Upper lobe of right lung (tissue), 1 donor: ENCODE results near the gene GABPB2. TPM values are rescaled to one million over a fixed set of nuclear protein-coding genes. Genes with fewer than 3 reads are reported as not detected.
"Not testable (repeated sequence)": the region's sequence is repeated elsewhere in the genome, so short reads cannot be mapped to it uniquely, and the experiment has no call there.

Experiments
- ATAC-seq: fragments of 200-7000 bp; cut with Tn5 transposase; one replicate; pipeline ENCODE4 v1.9.1; 2020; ENCODE audit warnings: mild to moderate bottlenecking, moderate library complexity
- DNase-seq: peaks from one replicate; pipeline ENCODE4 v3.0.0-alpha.2; 2020
- H3K27ac ChIP-seq: fragments of 200-600 bp; one replicate; pipeline ENCODE4 v1.8.0; 2022
- H3K27me3 ChIP-seq: fragments of 200-600 bp; one replicate; pipeline ENCODE4 v1.8.0; 2022; ENCODE audit warnings: mild to moderate bottlenecking
- H3K36me3 ChIP-seq: fragments of 200-600 bp; one replicate; pipeline ENCODE4 v1.8.0; 2022
- H3K4me1 ChIP-seq: fragments of 200-600 bp; one replicate; pipeline ENCODE4 v1.8.0; 2022
- H3K4me3 ChIP-seq: fragments of 200-600 bp; one replicate; pipeline ENCODE4 v1.8.0; 2022; ENCODE audit warnings: mild to moderate bottlenecking
- H3K9me3 ChIP-seq: fragments of 200-600 bp; one replicate; pipeline ENCODE4 v1.8.0; 2022
- intact Hi-C: fragments of 100-400 bp; cut with DNase I; formaldehyde crosslinking; loops from one replicate; pipeline ENCODE4 v1.11.0; 2022
- total RNA-seq: library from RNA; stranded (reverse); fragmentation: NEBNext Ultra II Directional; extraction: Animal tissue kit (Norgen Biotek cat#: 25700); gene quantifications from one replicate; pipeline ENCODE4 v1.2.1, GENCODE V29; 2021
- TF ChIP-seq, protein P1 (sequence below): fragments of 200-600 bp; IDR thresholded peaks from one replicate; pipeline ENCODE4 v1.8.0; 2022; ENCODE audit warnings: antibody characterized with exemption
- donor health status: DM: no; HTN: yes; CAD: no; lungs with severe emphysema.

GABPB2 gene
- total RNA-seq, 1 donor from 2014 or later: 15.2 TPM

DNA sequence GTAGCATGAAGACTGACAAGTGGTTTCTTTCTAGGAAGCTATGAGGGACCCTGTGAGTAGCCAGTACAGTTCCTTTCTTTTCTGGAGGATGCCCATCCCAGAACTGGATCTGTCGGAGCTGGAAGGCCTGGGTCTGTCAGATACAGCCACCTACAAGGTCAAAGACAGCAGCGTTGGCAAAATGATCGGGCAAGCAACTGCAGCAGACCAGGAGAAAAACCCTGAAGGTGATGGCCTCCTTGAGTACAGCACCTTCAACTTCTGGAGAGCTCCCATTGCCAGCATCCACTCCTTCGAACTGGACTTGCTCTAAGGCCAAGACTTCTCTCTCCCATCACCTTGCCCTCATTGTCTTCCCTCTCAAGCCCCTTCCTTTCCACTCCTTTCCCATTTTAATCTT is 3.4 kb upstream of the GABPB2 start:
- peaks cover 16% of the 10 kb centered on the region for H3K4me1 ChIP-seq
- TF ChIP-seq, protein P1, sequence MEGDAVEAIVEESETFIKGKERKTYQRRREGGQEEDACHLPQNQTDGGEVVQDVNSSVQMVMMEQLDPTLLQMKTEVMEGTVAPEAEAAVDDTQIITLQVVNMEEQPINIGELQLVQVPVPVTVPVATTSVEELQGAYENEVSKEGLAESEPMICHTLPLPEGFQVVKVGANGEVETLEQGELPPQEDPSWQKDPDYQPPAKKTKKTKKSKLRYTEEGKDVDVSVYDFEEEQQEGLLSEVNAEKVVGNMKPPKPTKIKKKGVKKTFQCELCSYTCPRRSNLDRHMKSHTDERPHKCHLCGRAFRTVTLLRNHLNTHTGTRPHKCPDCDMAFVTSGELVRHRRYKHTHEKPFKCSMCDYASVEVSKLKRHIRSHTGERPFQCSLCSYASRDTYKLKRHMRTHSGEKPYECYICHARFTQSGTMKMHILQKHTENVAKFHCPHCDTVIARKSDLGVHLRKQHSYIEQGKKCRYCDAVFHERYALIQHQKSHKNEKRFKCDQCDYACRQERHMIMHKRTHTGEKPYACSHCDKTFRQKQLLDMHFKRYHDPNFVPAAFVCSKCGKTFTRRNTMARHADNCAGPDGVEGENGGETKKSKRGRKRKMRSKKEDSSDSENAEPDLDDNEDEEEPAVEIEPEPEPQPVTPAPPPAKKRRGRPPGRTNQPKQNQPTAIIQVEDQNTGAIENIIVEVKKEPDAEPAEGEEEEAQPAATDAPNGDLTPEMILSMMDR: no peak
- no peak overlapping the region for H3K27ac ChIP-seq
- H3K4me3 ChIP-seq: no peak overlapping the region
- H3K36me3 ChIP-seq: no peaks in the 10 kb centered on the region
- DNase-seq (no peak), ATAC-seq (no peak)
- H3K27me3 ChIP-seq: no peaks in the 10 kb centered on the region
- intact Hi-C loops: loop anchor here (10.0 kb wide), 1 partner anchor 52 kb away; no protein-coding TSS in a partner anchor
- H3K9me3 ChIP-seq: no peaks in the 10 kb centered on the region

DNA sequence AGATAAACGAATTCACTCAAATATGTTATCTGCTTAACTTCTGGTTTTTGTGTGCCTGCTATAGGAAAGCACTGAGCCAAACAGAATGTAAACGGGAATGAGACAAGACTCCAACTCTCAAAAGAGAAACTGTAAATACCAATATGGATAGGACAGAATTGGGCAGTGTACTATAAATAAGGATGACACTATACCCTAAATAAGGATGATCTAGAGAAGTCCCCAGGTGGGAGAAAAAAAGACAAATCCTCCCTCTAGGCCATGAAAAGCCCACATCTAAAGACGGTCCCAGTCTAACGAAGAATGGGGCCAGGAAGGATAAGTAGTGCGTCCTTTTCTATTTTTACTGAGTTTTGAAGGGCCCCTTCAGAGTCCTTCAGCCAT is 1.5 kb upstream of the GABPB2 start:
- ATAC-seq (no peak), DNase-seq (no peak)
- Histone ChIP-seq H3K4me1 (peaks cover 16% of the 10 kb centered on the region), H3K27ac (peak overlapping the region; percentile 100), H3K9me3 (no peaks in the 10 kb centered on the region), H3K36me3 (no peaks in the 10 kb centered on the region), H3K4me3 (no peak overlapping the region), H3K27me3 (no peaks in the 10 kb centered on the region)
- TF ChIP-seq, protein P1: no peak
- intact Hi-C loops: loop anchor here (10.0 kb wide), 1 partner anchor 54 kb away; no protein-coding TSS in a partner anchor

DNA sequence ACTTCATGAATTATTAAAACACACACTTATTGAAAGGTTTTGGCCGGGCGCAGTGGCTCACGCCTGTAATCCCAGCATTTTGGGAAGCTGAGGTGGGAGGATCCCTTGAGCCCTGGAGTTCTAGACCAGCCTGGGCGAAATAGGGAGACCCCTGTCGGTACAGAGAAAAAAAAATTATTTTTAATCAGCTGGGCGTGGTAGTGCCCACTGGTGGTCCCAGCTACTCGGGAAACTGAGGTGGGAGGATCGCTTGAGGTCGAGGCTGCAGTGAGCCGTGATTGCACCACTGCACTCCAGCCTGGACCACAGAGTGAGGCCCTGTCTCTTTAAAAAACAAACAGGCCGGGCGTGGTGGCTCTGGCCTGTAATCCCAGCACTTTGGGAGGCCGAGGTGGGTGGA is 1.7 kb downstream of the GABPB2 start:
- H3K4me3 ChIP-seq: no peak overlapping the region
- ATAC-seq: no peak
- H3K9me3 ChIP-seq: no peaks in the 10 kb centered on the region
- H3K27me3 ChIP-seq: no peaks in the 10 kb centered on the region
- peaks cover 16% of the 10 kb centered on the region for H3K4me1 ChIP-seq
- DNase-seq: no peak
- intact Hi-C loops: no loop called here
- TF ChIP-seq, protein P1: peak; percentile 10
- peak overlapping the region; percentile 100 for H3K27ac ChIP-seq
- peaks cover 6% of the 10 kb centered on the region for H3K36me3 ChIP-seq

DNA sequence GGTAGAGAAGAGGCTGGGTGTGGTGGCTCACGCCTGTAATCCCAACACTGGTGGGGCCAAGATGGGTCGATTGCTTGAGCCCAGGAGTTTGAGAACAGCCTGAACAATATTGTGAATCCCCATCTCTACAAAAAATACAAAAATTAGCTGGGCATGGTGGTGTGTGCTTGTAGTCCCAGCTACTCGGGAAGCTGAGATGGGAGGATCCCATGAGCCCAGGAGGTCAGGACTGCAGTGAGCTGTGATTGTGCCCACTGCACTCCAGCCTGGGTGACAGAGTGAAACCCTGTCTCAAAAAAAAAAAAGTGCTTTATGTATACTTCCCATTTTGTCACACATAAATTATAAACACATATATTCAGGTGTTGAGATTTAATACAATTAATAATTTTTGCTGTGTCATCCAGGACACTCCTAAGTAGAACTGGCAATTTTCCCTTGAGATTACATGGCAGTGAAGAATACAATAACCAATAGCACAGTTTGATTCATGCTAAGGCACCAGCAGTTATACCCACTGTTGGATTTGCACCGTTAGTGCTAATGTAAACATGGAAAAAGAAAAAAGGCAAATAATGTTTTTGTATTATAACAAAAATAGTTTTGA is 15.5 kb downstream of the GABPB2 start:
- Histone ChIP-seq H3K4me3 (no peak overlapping the region), H3K9me3 (no peaks in the 10 kb centered on the region)

DNA sequence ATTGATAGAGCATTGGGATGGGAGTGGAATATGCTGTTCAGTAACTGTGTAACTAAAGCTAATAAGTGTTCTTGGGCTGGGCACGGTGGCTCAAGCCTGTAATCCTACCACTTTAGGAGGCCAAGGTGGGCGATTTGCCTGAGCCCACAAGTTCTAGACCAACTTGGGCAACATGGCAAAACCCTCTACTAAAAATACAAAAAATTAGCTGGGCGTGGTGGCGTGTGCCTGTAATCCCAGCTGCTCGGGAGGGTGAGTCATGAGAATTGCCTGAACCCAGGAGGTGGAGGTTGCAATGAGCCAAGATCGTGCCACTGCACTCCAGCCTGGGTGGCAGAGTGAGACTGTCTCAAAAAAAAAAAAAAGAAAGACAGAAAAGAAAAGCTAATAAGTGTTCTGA is 26.9 kb downstream of the GABPB2 start:
- H3K4me1 ChIP-seq, ATAC-seq, H3K4me3 ChIP-seq, H3K9me3 ChIP-seq, H3K27me3 ChIP-seq, H3K27ac ChIP-seq, intact Hi-C loops, H3K36me3 ChIP-seq: not testable (repeated sequence)
- DNase-seq: peak; percentile 10

More for the DNA sequence above, 15.5 kb downstream of the GABPB2 start:
- TF ChIP-seq, protein P1: no peak
- Histone ChIP-seq H3K4me1 (no peaks in the 10 kb centered on the region), H3K27me3 (no peaks in the 10 kb centered on the region), H3K27ac (no peak overlapping the region), H3K36me3 (no peaks in the 10 kb centered on the region)
- no peak for ATAC-seq
- DNase-seq: no peak
- intact Hi-C loops: no loop called here

DNA sequence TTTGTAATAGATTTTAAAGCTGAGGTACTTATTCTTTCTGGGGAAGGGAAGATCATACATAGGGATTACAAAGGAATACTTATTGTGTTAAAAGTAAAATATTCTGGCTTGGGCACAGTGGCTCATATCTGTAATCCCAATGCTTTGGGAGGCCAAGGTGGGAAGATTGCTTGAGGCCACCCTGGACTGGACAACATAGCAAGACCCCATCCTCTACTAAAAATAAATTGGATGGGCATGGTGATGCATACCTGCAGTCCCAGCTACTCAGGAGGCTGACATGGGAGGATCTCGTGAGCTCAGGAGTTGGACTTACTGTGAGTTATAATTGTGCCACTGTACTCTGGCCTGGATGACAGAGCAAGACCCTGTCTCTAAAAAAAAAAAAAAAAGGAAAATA is 27.6 kb downstream of the GABPB2 start:
- Histone ChIP-seq H3K36me3 (peaks cover under 1% of the 10 kb centered on the region), H3K9me3 (no peaks in the 10 kb centered on the region), H3K4me1 (no peaks in the 10 kb centered on the region), H3K27ac (no peak overlapping the region), H3K27me3 (no peaks in the 10 kb centered on the region), H3K4me3 (no peak overlapping the region)
- DNase-seq (no peak), ATAC-seq (no peak)
- intact Hi-C loops: no loop called here
- TF ChIP-seq, protein P1: no peak
